ENCODE results near the gene ADA. TPM values are rescaled to one million over a fixed set of nuclear protein-coding genes. Genes with fewer than 3 reads are reported as not detected.

The ADA gene
- total RNA-seq, 1 donor from 2014 or later: 25.3 TPM

- DNase-seq (ENCODE audit: extremely low spot score in 2 of 2): no peak
- H3K4me3 ChIP-seq: no peak overlapping the region
- no peaks in the 10 kb centered on the region for H3K27me3 ChIP-seq
- H3K9me3 ChIP-seq: no peaks in the 10 kb centered on the region
- H3K4me1 ChIP-seq: peaks cover 8% of the 10 kb centered on the region
- no peak overlapping the region for H3K27ac ChIP-seq
- H3K36me3 ChIP-seq: no peaks in the 10 kb centered on the region
- TF ChIP-seq POLR2AphosphoS5 (IDR thresholded peaks at IDR 0.05; ENCODE audit: insufficient read depth in 1 of 2, low read depth in 1 of 2) (no peak), POLR2A (IDR thresholded peaks at IDR 0.05) (no peak), CTCF (IDR thresholded peaks at IDR 0.05) (no peak)
- intact Hi-C loops (cut with DNase I): no loop called here
These were observed 19.3 kb downstream of the ADA start for GRCh38 chr20:44632103-44632752.

DNA sequence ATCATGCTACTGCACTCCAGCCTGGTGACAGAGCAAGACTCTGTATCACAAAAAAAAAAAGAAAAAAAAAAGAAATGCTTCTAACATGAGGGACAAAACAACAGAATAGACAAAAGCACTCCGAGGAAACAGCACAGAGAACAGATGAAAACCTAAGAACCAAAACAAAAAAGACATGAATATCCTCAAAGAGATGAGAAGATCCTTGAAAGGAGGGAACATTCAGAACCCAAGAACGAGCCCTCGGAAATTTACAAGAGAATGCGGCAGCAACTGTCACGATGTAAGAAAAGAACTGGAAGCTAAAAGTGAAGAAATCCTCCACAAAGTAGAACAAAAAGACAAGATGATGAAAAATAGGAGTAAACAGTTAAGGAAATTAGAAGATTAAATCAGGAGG is 21.2 kb downstream of the ADA start:
- no peak overlapping the region for H3K27ac ChIP-seq
- intact Hi-C loops (cut with DNase I): no loop called here
- no peaks in the 10 kb centered on the region for H3K36me3 ChIP-seq
- no peak for TF ChIP-seq POLR2AphosphoS5 (IDR thresholded peaks at IDR 0.05; ENCODE audit: insufficient read depth in 1 of 2, low read depth in 1 of 2)
- no peak for TF ChIP-seq POLR2A (IDR thresholded peaks at IDR 0.05)
- no peak for TF ChIP-seq CTCF (IDR thresholded peaks at IDR 0.05)
- no peak overlapping the region for H3K4me3 ChIP-seq
- no peaks in the 10 kb centered on the region for H3K27me3 ChIP-seq
- no peak for DNase-seq (ENCODE audit: extremely low spot score in 2 of 2)
- no peaks in the 10 kb centered on the region for H3K9me3 ChIP-seq
- H3K4me1 ChIP-seq: peaks cover 8% of the 10 kb centered on the region

DNA sequence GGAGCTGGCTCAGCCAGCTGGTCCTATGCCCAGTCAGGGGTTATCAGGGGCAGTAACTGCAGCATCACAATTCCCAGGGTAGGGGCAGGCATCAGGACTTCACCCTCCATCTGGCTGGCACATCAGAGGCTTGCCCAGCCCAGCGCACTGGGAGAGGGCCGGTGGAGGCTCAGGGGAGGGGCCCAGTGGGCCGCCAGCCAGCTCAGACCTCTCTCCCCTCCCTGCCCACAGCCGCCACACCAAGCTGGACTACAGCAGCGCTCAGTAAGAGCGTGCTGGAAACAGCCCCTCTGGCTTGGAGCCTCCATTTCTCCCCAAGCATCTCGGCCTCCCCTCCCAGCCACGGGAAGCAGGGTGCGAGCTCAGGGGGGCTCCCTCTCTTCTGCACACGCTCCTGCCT is 22.0 kb downstream of the ADA start:
- H3K4me1 ChIP-seq: peaks cover 8% of the 10 kb centered on the region
- no peak overlapping the region for H3K27ac ChIP-seq
- H3K36me3 ChIP-seq: no peaks in the 10 kb centered on the region
- no peaks in the 10 kb centered on the region for H3K9me3 ChIP-seq
- H3K4me3 ChIP-seq: no peak overlapping the region
- TF ChIP-seq CTCF (IDR thresholded peaks at IDR 0.05): no peak
- TF ChIP-seq POLR2A (IDR thresholded peaks at IDR 0.05): no peak
- TF ChIP-seq POLR2AphosphoS5 (IDR thresholded peaks at IDR 0.05; ENCODE audit: insufficient read depth in 1 of 2, low read depth in 1 of 2): no peak
- DNase-seq (ENCODE audit: extremely low spot score in 2 of 2): no peak
- H3K27me3 ChIP-seq: no peaks in the 10 kb centered on the region
- intact Hi-C loops (cut with DNase I): no loop called here

DNA sequence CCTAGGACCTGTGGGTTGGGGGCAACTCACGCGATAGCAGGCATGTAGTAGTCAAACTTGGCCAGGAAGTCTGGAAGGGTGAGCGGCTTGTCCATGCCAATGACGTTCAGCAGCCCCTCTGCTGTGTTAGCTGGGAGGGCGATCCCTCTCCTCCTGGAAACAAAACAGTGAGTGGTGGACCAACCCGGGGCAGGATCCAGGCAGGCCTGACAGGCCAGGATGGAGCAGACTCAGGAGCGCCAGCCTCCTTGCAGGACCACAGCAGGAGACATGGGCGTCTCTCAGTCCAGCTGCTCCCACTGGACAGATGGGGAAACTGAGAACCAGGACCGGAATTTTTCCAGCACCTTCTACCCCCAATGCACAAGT is 22.5 kb downstream of the ADA start:
- Histone ChIP-seq H3K27me3 (no peaks in the 10 kb centered on the region), H3K9me3 (no peaks in the 10 kb centered on the region), H3K4me1 (peaks cover 8% of the 10 kb centered on the region), H3K4me3 (no peak overlapping the region), H3K36me3 (peaks cover 0 to under 1% of the 10 kb centered on the region in 2 donors), H3K27ac (no peak overlapping the region)
- TF ChIP-seq POLR2AphosphoS5 (IDR thresholded peaks at IDR 0.05; ENCODE audit: insufficient read depth in 1 of 2, low read depth in 1 of 2) (no peak), CTCF (IDR thresholded peaks at IDR 0.05) (no peak), POLR2A (IDR thresholded peaks at IDR 0.05) (no peak)
- no peak for DNase-seq (ENCODE audit: extremely low spot score in 2 of 2)
- intact Hi-C loops (cut with DNase I): no loop called here

DNA sequence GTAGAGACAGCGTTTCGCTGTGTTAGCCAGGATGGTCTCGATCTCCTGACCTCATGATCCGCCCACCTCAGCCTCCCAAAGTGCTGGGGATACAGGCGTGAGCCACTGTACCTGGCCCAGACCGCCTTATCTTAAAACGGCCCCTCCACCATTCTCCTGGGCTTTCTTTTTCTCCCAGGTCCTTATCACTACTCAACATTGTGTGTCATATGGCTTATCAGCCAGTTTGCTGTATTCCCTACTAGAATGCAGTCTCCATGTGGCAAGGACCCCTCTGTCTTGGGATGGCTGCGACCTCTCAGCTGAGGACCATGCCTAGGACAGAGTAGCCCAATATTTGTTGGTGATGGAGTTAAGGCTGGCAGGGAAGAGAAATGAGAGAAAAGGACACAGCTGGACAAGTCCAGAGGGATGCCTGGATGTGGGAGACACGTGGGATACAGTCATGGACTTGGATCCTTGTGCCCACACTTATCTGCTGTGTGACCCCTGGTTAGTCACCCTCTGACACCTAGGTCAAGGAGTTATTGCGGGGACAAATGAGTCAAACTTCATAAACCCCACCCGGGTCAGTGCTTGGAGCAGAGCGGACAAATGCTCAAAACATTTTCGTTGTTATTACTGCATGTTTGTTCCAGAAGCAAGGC is 24.0 kb downstream of the ADA start:
- no peak overlapping the region for H3K4me3 ChIP-seq
- no peak for TF ChIP-seq POLR2AphosphoS5 (IDR thresholded peaks at IDR 0.05; ENCODE audit: insufficient read depth in 1 of 2, low read depth in 1 of 2)
- no peak for TF ChIP-seq CTCF (IDR thresholded peaks at IDR 0.05)
- no peak for TF ChIP-seq POLR2A (IDR thresholded peaks at IDR 0.05)
- intact Hi-C loops (cut with DNase I): no loop called here
- H3K9me3 ChIP-seq: no peaks in the 10 kb centered on the region
- H3K36me3 ChIP-seq: peaks cover 0 to 7% of the 10 kb centered on the region in 2 donors
- no peaks in the 10 kb centered on the region for H3K4me1 ChIP-seq
- DNase-seq (ENCODE audit: extremely low spot score in 2 of 2): no peak
- H3K27me3 ChIP-seq: no peaks in the 10 kb centered on the region
- H3K27ac ChIP-seq: no peak overlapping the region
